Measurements from ENCODE around the gene ZNF534. TPM values are rescaled to one million over a fixed set of nuclear protein-coding genes. Genes with fewer than 3 reads are reported as not detected.
"Not testable (repeated sequence)": the region's sequence is repeated elsewhere in the genome, so short reads cannot be mapped to it uniquely, and the experiment has no call there.

ZNF534 gene
- 0.81 TPM for polyA plus RNA-seq (ENCODE audit: insufficient read length)

GRCh38 chr19:52428937-52429336, at the start of gene ZNF534:
TSS of gene ZNF534 (plus strand) at chr19:52429148. CDS start at chr19:52431475, 2,327 bp downstream.
- no peak for DNase-seq (ENCODE audit: low read depth)

DNA sequence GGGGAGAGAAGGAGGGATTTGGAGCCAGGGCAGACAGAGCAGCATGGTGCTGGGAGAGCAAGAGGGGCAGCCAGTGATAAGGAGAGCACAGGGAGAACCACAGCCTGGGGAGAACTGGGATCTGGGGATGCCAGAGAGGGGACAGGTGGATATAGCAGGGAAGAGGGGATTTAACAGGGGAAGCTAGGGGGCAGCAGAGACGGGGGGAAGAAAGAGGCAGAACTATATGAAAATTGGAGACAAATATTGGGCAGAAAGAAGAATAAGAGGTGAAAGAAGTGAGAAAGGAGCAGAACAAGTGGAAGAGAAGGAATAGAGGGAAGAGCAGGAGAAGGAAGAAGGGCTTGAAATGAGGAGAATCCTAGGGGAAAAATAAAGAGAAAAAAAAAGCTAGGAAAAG, 37.8 kb upstream of the ZNF534 start:
- no peak for DNase-seq (ENCODE audit: low read depth)

DNA sequence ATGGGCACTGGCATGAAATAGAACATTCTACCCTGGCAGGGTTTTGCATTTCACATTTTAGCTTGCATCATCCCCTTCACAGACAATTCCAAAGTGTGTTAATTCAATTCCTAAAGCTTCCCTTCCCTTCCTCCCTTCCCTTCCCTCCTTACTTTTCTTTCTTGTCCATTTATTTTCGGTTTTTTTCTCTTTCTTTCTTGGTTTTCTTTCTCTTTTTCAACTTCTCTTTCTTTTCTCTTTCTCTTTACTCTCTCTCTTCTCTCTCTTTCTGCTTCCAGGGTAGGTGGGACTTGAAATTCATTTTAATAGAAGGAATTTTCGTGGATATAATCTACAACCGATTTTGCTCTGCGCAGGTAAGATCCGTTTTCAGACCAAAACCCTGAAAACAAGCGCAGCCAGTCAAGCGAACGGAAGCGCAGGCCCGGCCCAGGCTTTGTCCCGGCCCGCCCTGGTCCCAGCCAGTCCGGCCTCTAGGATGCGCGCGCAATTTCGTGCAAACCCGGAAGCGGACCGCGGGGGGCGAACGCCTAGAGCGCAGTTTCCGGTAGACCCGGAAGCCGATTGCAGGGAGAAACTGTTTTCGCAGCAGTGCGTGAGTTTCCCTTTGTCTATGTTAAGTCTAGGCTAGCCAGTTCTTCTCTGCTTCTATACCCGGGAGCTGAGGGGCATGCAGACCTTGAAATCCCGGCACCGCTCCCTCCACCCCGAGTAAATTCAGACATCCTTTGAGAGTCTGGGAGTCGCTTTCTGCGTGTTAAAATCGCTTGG, 31.5 kb upstream of the ZNF534 start, which contains the start of gene ZNF528:
ZNF528 (plus strand) TSS at position 540 of the 771 bp plus-strand sequence. CDS start 4,165 bp downstream, outside the sequence.
- DNase-seq (ENCODE audit: low read depth), result peak; percentile 74

- DNase-seq (ENCODE audit: low read depth), result no peak
Measured at GRCh38 chr19:52398081-52398441, 30.9 kb upstream of the ZNF534 start.

GRCh38 chr19:52410276-52410675, 18.7 kb upstream of the ZNF534 start:
- DNase-seq (ENCODE audit: low read depth), result no peak

- DNase-seq (ENCODE audit: low read depth), result no peak
Measured at GRCh38 chr19:52415711-52416110, 13.2 kb upstream of the ZNF534 start.

DNA sequence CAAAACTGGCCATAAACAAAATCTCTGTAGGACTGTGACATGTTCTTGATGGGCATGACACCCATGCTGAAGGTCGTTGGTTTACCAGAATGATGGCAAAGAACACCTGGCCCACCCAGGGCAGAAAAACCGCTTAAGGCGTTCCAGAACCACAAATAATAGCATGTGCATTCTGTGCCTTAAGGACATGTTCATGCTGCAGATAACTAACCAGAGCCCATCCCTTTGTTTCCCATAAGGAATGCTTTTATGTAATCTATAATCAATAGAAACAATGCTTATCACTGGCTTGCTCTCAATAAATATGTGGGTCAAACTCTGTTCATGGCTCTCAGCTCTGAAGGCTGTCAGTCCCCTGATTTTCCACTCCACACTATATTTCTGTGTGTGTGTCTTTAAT, 13.2 kb downstream of the ZNF534 start:
- DNase-seq (ENCODE audit: low read depth), result no peak

DNA sequence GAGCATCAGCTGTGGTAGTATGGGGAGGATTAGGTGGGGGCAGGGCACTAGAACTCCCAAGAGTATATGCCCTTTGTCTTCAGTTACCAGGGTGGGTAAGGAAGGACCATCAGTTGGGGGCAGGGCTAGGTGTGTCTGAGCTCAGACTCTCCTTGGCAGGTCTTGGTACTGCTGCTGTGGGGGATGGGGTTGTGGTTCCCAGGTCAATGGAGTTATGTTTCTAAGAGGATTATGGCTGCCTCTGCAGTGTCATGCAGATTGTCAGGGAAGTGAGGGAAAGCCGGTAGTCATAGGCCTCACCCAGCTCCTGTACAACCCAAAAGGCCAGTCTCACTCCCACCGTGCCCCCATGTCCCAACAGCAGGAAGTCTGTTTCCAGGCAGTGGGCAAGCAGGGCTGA, 15.6 kb downstream of the ZNF534 start:
- no peak for DNase-seq (ENCODE audit: low read depth)

GRCh38 chr19:52451241-52451640, 22.3 kb downstream of the ZNF534 start:
- DNase-seq (ENCODE audit: low read depth), result no peak

GRCh38 chr19:52453324-52454094, 24.6 kb downstream of the ZNF534 start, which contains the start of gene ZNF578:
TSS of gene ZNF578 (plus strand) at chr19:52453553. CDS start at chr19:52501846, 48,293 bp downstream.
- peak; percentile 73 for DNase-seq (ENCODE audit: low read depth)

GRCh38 chr19:52464798-52465470, 36.0 kb downstream of the ZNF534 start:
- no peak for DNase-seq (ENCODE audit: low read depth)

- no peak for DNase-seq (ENCODE audit: low read depth)
Measured at GRCh38 chr19:52473655-52474350, 44.9 kb downstream of the ZNF534 start.

- DNase-seq (ENCODE audit: low read depth), result no peak
Measured at GRCh38 chr19:52474351-52475127, 45.6 kb downstream of the ZNF534 start.

DNA sequence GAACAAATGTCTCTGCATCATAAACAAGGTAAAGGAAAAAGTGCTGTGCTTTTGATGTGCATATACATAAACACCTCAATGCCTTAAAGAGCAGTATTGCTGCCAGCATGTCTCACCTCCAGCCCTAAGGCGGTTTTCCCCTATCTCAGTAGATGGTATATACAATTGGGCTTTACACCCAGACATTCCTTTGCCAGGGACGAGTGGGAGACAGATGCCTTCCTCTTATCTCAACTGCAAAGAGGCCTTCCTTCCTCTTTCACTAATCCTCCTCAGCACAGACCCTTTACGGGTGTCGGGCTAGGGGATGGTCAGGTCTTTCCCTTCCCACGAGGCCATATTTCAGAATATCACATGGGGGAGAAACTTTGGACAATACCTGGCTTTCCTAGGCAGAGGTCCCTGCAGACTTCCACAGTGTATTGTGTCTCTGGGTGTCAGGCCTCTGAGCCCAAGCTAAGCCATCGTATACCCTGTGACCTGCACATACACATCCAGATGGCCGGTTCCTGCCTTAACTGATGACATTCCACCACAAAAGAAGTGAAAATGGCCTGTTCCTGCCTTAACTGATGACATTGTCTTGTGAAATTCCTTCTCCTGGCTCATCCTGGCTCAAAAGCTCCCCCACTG, 55.3 kb downstream of the ZNF534 start:
- not testable (repeated sequence) for DNase-seq (ENCODE audit: low read depth)

- not testable (repeated sequence) for DNase-seq (ENCODE audit: low read depth)
Measured at GRCh38 chr19:52485064-52485463, 56.1 kb downstream of the ZNF534 start.

- DNase-seq (ENCODE audit: low read depth), result not testable (repeated sequence)
Measured at GRCh38 chr19:52485561-52486240, 56.8 kb downstream of the ZNF534 start.

- no peak for DNase-seq (ENCODE audit: low read depth)
Measured at GRCh38 chr19:52492201-52492993, 63.4 kb downstream of the ZNF534 start.

- no peak for DNase-seq (ENCODE audit: low read depth)
Measured at GRCh38 chr19:52492994-52493470, 64.1 kb downstream of the ZNF534 start.

GRCh38 chr19:52494518-52494917, 65.6 kb downstream of the ZNF534 start:
- DNase-seq (ENCODE audit: low read depth), result no peak

Data from forelimb muscle (tissue), 1 donor.